Neutrophil (primary cell): Measurements from ENCODE around the gene FHL1.

Experiments
- H3K27ac ChIP-seq: fragments of 200-600 bp; sonication (generic); 2 replicates; pipeline ENCODE4 v1.5.1; 2016; ENCODE audit warnings: mild to moderate bottlenecking, moderate library complexity
- H3K27me3 ChIP-seq: fragments of 200-600 bp; sonication (generic); 2 replicates; pipeline ENCODE4 v1.6.0; 2016; ENCODE audit warnings: mild to moderate bottlenecking
- H3K36me3 ChIP-seq: fragments of 200-600 bp; sonication (generic); 2 replicates; pipeline ENCODE4 v1.5.1; 2017
- H3K4me1 ChIP-seq, 2 experiments: fragments of 200-600 bp in 1 of 2; sonication (generic) in 1 of 2; 1 replicate in 1 of 2; 2 replicates in 1 of 2; pipeline versions ENCODE4 v1.5.1 to v1.6.1; 2013 to 2016; ENCODE audit warnings: low read depth in 1 of 2, low read length in 1 of 2, mild to moderate bottlenecking in 1 of 2, moderate library complexity in 1 of 2; ENCODE audit not compliant: control insufficient read depth in 1 of 2, insufficient read depth in 1 of 2
- H3K4me3 ChIP-seq, 2 experiments: fragments of 200-600 bp in 1 of 2; sonication (generic) in 1 of 2; 1 replicate in 1 of 2; 2 replicates in 1 of 2; pipeline ENCODE4 v1.5.1; 2013 to 2016; ENCODE audit warnings: low read depth in 1 of 2, low read length in 1 of 2, mild to moderate bottlenecking in 1 of 2, moderate library complexity in 1 of 2
- H3K9me3 ChIP-seq: fragments of 200-600 bp; sonication (generic); 2 replicates; pipeline ENCODE4 v1.5.1; 2016
- CTCF ChIP-seq: fragments of 200-600 bp; sonication (generic); IDR thresholded peaks from 2 replicates; pipeline ENCODE4 v1.5.1; 2016; ENCODE audit warnings: antibody characterized with exemption

Gene FHL1

GRCh38 chrX:136192135-136192534, 44.8 kb downstream of the FHL1 start:
- Histone ChIP-seq H3K27me3 (no peaks in the 10 kb centered on the region), H3K9me3 (no peaks in the 10 kb centered on the region), H3K27ac (no peak overlapping the region), H3K36me3 (no peaks in the 10 kb centered on the region), H3K4me1 (peaks cover 5 to 7% of the 10 kb centered on the region in 2 experiments), H3K4me3 (no peak overlapping the region)
- no peak for TF ChIP-seq CTCF

- Histone ChIP-seq H3K4me3 (no peak overlapping the region), H3K4me1 (peaks cover 5 to 7% of the 10 kb centered on the region in 2 experiments), H3K27me3 (no peaks in the 10 kb centered on the region), H3K36me3 (no peaks in the 10 kb centered on the region), H3K27ac (no peak overlapping the region), H3K9me3 (no peaks in the 10 kb centered on the region)
- TF ChIP-seq CTCF, result no peak
Observed at GRCh38 chrX:136192839-136193414, 45.6 kb downstream of the FHL1 start.

GRCh38 chrX:136193771-136194170, 46.4 kb downstream of the FHL1 start:
- Histone ChIP-seq H3K27me3 (no peaks in the 10 kb centered on the region), H3K4me3 (no peak overlapping the region), H3K36me3 (no peaks in the 10 kb centered on the region), H3K27ac (no peak overlapping the region), H3K4me1 (peaks cover 5 to 7% of the 10 kb centered on the region in 2 experiments), H3K9me3 (no peaks in the 10 kb centered on the region)
- TF ChIP-seq CTCF, result no peak

- no peaks in the 10 kb centered on the region for H3K36me3 ChIP-seq
- no peak overlapping the region for H3K4me3 ChIP-seq
- no peak for TF ChIP-seq CTCF
- no peak overlapping the region for H3K27ac ChIP-seq
- no peaks in the 10 kb centered on the region for H3K27me3 ChIP-seq
- no peaks in the 10 kb centered on the region for H3K9me3 ChIP-seq
- H3K4me1 ChIP-seq, result peaks cover 5 to 7% of the 10 kb centered on the region in 2 experiments
Observed at GRCh38 chrX:136194536-136194935, 47.2 kb downstream of the FHL1 start.

- no peak for TF ChIP-seq CTCF
- H3K4me1 ChIP-seq, result peaks cover 5 to 7% of the 10 kb centered on the region in 2 experiments
- H3K27me3 ChIP-seq, result no peaks in the 10 kb centered on the region
- no peaks in the 10 kb centered on the region for H3K36me3 ChIP-seq
- no peaks in the 10 kb centered on the region for H3K9me3 ChIP-seq
- no peak overlapping the region for H3K4me3 ChIP-seq
- H3K27ac ChIP-seq, result no peak overlapping the region
Observed at GRCh38 chrX:136195247-136195646, 47.9 kb downstream of the FHL1 start.

GRCh38 chrX:136196691-136197155, 49.4 kb downstream of the FHL1 start:
- no peak for TF ChIP-seq CTCF
- H3K36me3 ChIP-seq, result no peaks in the 10 kb centered on the region
- no peak overlapping the region for H3K27ac ChIP-seq
- no peaks in the 10 kb centered on the region for H3K27me3 ChIP-seq
- H3K4me3 ChIP-seq, result no peak overlapping the region
- no peaks in the 10 kb centered on the region for H3K9me3 ChIP-seq
- H3K4me1 ChIP-seq, result peaks cover 5 to 7% of the 10 kb centered on the region in 2 experiments
